Measurements from ENCODE around the gene RHOBTB1.

RHOBTB1 gene

DNA sequence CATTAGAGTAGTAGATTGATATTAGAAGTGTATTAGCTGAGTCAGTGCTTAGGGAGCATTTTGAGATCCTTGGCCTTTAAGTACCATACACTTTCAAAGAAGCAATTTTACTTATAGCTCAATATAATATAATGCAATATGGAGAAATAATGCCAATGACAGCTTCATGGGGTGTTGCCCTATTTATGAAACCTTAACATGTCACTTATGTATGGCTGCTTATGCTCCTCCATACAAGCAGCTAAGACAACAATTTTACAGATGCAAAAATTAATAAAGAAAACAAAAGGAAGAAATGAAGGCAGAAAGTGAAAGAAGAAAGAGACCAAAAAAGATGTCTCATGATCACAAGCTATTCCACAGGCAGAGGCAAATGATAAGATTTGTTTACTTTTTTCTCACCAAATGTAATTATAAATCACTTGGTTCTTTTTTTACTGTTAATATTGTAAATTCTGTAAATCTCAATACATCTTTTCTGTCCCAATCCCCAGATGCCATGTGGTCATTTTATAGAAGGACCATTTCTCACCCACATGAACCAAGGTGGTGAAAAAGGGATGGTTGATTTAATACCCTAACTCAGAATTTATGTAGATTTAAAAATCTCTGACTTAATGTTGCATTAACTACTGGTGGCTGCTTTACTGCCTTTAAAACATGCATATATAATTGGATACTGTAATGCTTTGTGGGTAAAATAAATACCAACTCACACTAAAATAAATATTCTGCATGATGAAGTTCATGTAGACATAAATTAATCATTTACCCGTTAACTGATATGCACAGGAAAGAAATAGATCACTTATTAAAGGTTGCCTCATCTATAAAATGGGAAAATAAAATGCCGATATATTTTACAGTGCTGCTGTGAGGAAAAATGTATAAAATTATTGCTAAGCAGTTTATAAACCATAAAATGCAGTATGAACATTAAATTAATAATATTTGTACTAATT lies 33.5 kb upstream of the RHOBTB1 start:
- no peak overlapping the region for H3K4me3 ChIP-seq (ENCODE audit: insufficient read depth, low read length, poor library complexity, severe bottlenecking)
- H3K9me2 ChIP-seq (replicated peaks; ENCODE audit: insufficient read depth, low read length), result no peaks in the 10 kb centered on the region
- no peak overlapping the region for H3K27ac ChIP-seq (ENCODE audit: low read depth, low read length)
- H4K20me1 ChIP-seq (ENCODE audit: low read depth, low read length), result no peaks in the 10 kb centered on the region
- no peak overlapping the region for H3K9ac ChIP-seq (ENCODE audit: low read length)
- H3K27me3 ChIP-seq (ENCODE audit: low read length), result no peaks in the 10 kb centered on the region
- H3K79me2 ChIP-seq (ENCODE audit: insufficient read depth, low read length), result no peaks in the 10 kb centered on the region
- TF ChIP-seq CTCF (IDR thresholded peaks at IDR 0.05; ENCODE audit: insufficient read depth, low read length, poor library complexity, severe bottlenecking), result no peak
- TF ChIP-seq EZH2phosphoT487 (conservative IDR thresholded peaks at IDR 0.05; ENCODE audit: low read length), result no peak
- H2AFZ ChIP-seq (ENCODE audit: low read depth, low read length, severe bottlenecking), result no peak overlapping the region
- H3F3A ChIP-seq (ENCODE audit: insufficient read depth), result no peaks in the 10 kb centered on the region
- no peaks in the 10 kb centered on the region for H3K9me3 ChIP-seq (ENCODE audit: insufficient read depth, low read length)
- no peaks in the 10 kb centered on the region for H3K36me3 ChIP-seq (ENCODE audit: low read length)
- H3K4me2 ChIP-seq (ENCODE audit: low read depth, low read length, poor library complexity, severe bottlenecking), result no peak overlapping the region

GRCh38 chr10:60976687-60977086 lies 32.7 kb upstream of the RHOBTB1 start:
- no peaks in the 10 kb centered on the region for H3K9me2 ChIP-seq (replicated peaks; ENCODE audit: insufficient read depth, low read length)
- no peaks in the 10 kb centered on the region for H3K79me2 ChIP-seq (ENCODE audit: insufficient read depth, low read length)
- no peak for TF ChIP-seq EZH2phosphoT487 (conservative IDR thresholded peaks at IDR 0.05; ENCODE audit: low read length)
- no peak for TF ChIP-seq CTCF (IDR thresholded peaks at IDR 0.05; ENCODE audit: insufficient read depth, low read length, poor library complexity, severe bottlenecking)
- H3K36me3 ChIP-seq (ENCODE audit: low read length), result no peaks in the 10 kb centered on the region
- no peak overlapping the region for H3K27ac ChIP-seq (ENCODE audit: low read depth, low read length)
- no peaks in the 10 kb centered on the region for H4K20me1 ChIP-seq (ENCODE audit: low read depth, low read length)
- no peak overlapping the region for H3K9ac ChIP-seq (ENCODE audit: low read length)
- no peaks in the 10 kb centered on the region for H3F3A ChIP-seq (ENCODE audit: insufficient read depth)
- no peaks in the 10 kb centered on the region for H3K27me3 ChIP-seq (ENCODE audit: low read length)
- no peak overlapping the region for H2AFZ ChIP-seq (ENCODE audit: low read depth, low read length, severe bottlenecking)
- H3K4me2 ChIP-seq (ENCODE audit: low read depth, low read length, poor library complexity, severe bottlenecking), result no peak overlapping the region
- H3K4me3 ChIP-seq (ENCODE audit: insufficient read depth, low read length, poor library complexity, severe bottlenecking), result no peak overlapping the region
- no peaks in the 10 kb centered on the region for H3K9me3 ChIP-seq (ENCODE audit: insufficient read depth, low read length)

GRCh38 chr10:60975716-60976115 lies 31.7 kb upstream of the RHOBTB1 start:
- no peaks in the 10 kb centered on the region for H4K20me1 ChIP-seq (ENCODE audit: low read depth, low read length)
- no peaks in the 10 kb centered on the region for H3F3A ChIP-seq (ENCODE audit: insufficient read depth)
- H3K27ac ChIP-seq (ENCODE audit: low read depth, low read length), result no peak overlapping the region
- no peaks in the 10 kb centered on the region for H3K27me3 ChIP-seq (ENCODE audit: low read length)
- TF ChIP-seq EZH2phosphoT487 (conservative IDR thresholded peaks at IDR 0.05; ENCODE audit: low read length) (no peak), CTCF (IDR thresholded peaks at IDR 0.05; ENCODE audit: insufficient read depth, low read length, poor library complexity, severe bottlenecking) (no peak)
- no peak overlapping the region for H3K4me3 ChIP-seq (ENCODE audit: insufficient read depth, low read length, poor library complexity, severe bottlenecking)
- no peaks in the 10 kb centered on the region for H3K9me2 ChIP-seq (replicated peaks; ENCODE audit: insufficient read depth, low read length)
- H3K4me2 ChIP-seq (ENCODE audit: low read depth, low read length, poor library complexity, severe bottlenecking), result no peak overlapping the region
- no peaks in the 10 kb centered on the region for H3K36me3 ChIP-seq (ENCODE audit: low read length)
- no peaks in the 10 kb centered on the region for H3K79me2 ChIP-seq (ENCODE audit: insufficient read depth, low read length)
- H3K9me3 ChIP-seq (ENCODE audit: insufficient read depth, low read length), result no peaks in the 10 kb centered on the region
- no peak overlapping the region for H2AFZ ChIP-seq (ENCODE audit: low read depth, low read length, severe bottlenecking)
- H3K9ac ChIP-seq (ENCODE audit: low read length), result no peak overlapping the region

Measured in SU-DHL-6 (cell line).